Suprapubic skin (tissue), 4 donors: ENCODE data around the gene ACTN2. TPM values are rescaled to one million over a fixed set of nuclear protein-coding genes. Genes with fewer than 3 reads are reported as not detected.

Experiments
- DNase-seq, 2 donors: peaks; one replicate each; pipeline ENCODE4 v3.0.0-alpha.2; 2019; ENCODE audit warnings: low spot score in 2 of 2
- H3K27ac ChIP-seq: fragments of 200-600 bp; sonication (generic); one replicate; pipeline ENCODE4 v1.5.1; 2019
- H3K27me3 ChIP-seq: fragments of 200-600 bp; sonication (generic); one replicate; pipeline ENCODE4 v1.5.1; 2019
- H3K36me3 ChIP-seq: fragments of 200-600 bp; sonication (generic); one replicate; pipeline ENCODE4 v1.5.1; 2019
- H3K4me1 ChIP-seq: fragments of 200-600 bp; sonication (generic); one replicate; pipeline ENCODE4 v1.5.1; 2019
- H3K4me3 ChIP-seq: fragments of 200-600 bp; sonication (generic); one replicate; pipeline ENCODE4 v1.5.1; 2019; ENCODE audit warnings: mild to moderate bottlenecking
- H3K9me3 ChIP-seq: fragments of 200-600 bp; sonication (generic); one replicate; pipeline ENCODE4 v1.5.1; 2019
- CTCF ChIP-seq, 2 donors: fragments of 200-600 bp in 1 of 2; fragments of 450-650 bp in 1 of 2; sonication (generic) in 1 of 2; IDR thresholded peaks; one replicate each; pipeline ENCODE4 v1.5.1; 2016 to 2019; ENCODE audit warnings: antibody characterized with exemption in 2 of 2, mild to moderate bottlenecking in 1 of 2, moderate library complexity in 1 of 2
- EP300 ChIP-seq: sonication (generic); formaldehyde crosslinking; IDR thresholded peaks from one replicate; pipeline ENCODE4 v1.6.1; 2017; ENCODE audit warnings: antibody characterized with exemption
- POLR2A ChIP-seq, 2 donors: fragments of 450-650 bp; IDR thresholded peaks; one replicate each; pipeline ENCODE4 v1.6.1; 2017; ENCODE audit warnings: antibody characterized with exemption in 2 of 2, mild to moderate bottlenecking in 2 of 2, moderate library complexity in 2 of 2
- POLR2AphosphoS5 ChIP-seq, 3 donors: sonication (generic); formaldehyde crosslinking; IDR thresholded peaks; one replicate each; pipeline ENCODE4 v1.6.1; 2017; ENCODE audit warnings: antibody characterized with exemption in 3 of 3
- WGBS: methylation state at CpG from one replicate; pipeline ENCODE4 v1.1.5; 2018; 5-methylcytosine and 5-hydroxymethylcytosine counted together
- total RNA-seq, 4 donors: library from RNA; depleted of rRNA; stranded (reverse); fragments of >200 nt; gene quantifications; one replicate each; pipeline ENCODE4 v1.1.0, GENCODE V29; 2016

ACTN2 gene
- total RNA-seq, 4 donors from 2014 or later, result 1.1 TPM; not detected in 3

GRCh38 chr1:236767276-236767675 lies 81.0 kb downstream of the ACTN2 start:
- Histone ChIP-seq H3K9me3 (no peaks in the 10 kb centered on the region), H3K36me3 (no peaks in the 10 kb centered on the region), H3K4me1 (no peaks in the 10 kb centered on the region), H3K27ac (no peak overlapping the region), H3K27me3 (peaks cover 23% of the 10 kb centered on the region), H3K4me3 (no peak overlapping the region)
- DNase-seq, result no peak
- no peak for TF ChIP-seq POLR2AphosphoS5 (IDR thresholded peaks at IDR 0.05)
- no peak for TF ChIP-seq CTCF (IDR thresholded peaks at IDR 0.05)
- TF ChIP-seq POLR2A (IDR thresholded peaks at IDR 0.05), result no peak
- no peak for TF ChIP-seq EP300
- 84% methylated on average over 6 of the region's 6 CpGs for whole genome bisulfite sequencing

DNA sequence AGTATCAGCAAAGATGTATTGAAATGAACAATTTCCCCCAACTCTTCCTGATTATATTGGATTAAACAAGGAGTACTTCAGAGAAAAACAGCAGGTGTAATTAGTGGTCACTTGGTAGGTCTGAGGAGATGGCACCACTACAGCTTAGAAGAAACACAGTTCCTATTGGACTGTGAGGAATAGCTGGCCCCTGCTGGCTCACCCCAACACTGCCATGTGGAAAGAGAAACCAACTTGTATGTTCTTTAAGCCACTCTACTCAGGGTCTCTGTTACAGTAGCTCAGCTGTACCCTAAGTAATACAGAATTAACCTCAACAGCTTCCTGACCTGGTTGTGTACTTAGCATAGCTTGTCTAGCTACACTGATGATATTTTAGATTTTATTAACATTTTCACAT lies 82.3 kb downstream of the ACTN2 start:
- no peaks in the 10 kb centered on the region for H3K9me3 ChIP-seq
- peaks cover 23% of the 10 kb centered on the region for H3K27me3 ChIP-seq
- no peaks in the 10 kb centered on the region for H3K36me3 ChIP-seq
- TF ChIP-seq EP300 (no peak), POLR2A (IDR thresholded peaks at IDR 0.05) (no peak), POLR2AphosphoS5 (IDR thresholded peaks at IDR 0.05) (no peak), CTCF (IDR thresholded peaks at IDR 0.05) (no peak)
- no peak for DNase-seq
- no peaks in the 10 kb centered on the region for H3K4me1 ChIP-seq
- H3K4me3 ChIP-seq, result no peak overlapping the region
- no peak overlapping the region for H3K27ac ChIP-seq

DNA sequence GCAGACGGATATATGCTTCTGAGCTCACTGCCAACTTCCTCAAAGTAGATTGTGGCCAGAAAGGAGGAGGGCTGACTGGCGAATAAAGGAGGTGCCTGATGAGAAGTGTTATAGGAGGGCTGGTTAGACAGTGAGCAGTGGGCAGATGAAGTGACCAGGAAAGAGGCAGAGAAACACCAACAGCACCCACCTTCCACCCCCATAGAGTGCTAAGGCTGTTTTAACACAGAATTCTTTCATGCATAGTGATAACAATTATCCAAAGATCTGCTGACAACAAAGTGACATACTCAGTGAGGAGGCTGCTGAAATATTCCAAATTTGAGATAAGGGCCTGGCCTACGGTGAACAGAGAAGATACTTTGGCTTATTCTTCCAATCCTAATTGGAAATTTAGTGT lies 87.6 kb downstream of the ACTN2 start:
- no peaks in the 10 kb centered on the region for H3K9me3 ChIP-seq
- H3K27me3 ChIP-seq, result peaks cover 19% of the 10 kb centered on the region
- DNase-seq, result no peak
- 58% methylated on average over 3 of the region's 3 CpGs for WGBS
- no peaks in the 10 kb centered on the region for H3K36me3 ChIP-seq
- no peak overlapping the region for H3K4me3 ChIP-seq
- H3K27ac ChIP-seq, result no peak overlapping the region
- no peaks in the 10 kb centered on the region for H3K4me1 ChIP-seq
- TF ChIP-seq CTCF (IDR thresholded peaks at IDR 0.05), result no peak
- TF ChIP-seq EP300, result no peak
- no peak for TF ChIP-seq POLR2A (IDR thresholded peaks at IDR 0.05)
- TF ChIP-seq POLR2AphosphoS5 (IDR thresholded peaks at IDR 0.05), result no peak

DNA sequence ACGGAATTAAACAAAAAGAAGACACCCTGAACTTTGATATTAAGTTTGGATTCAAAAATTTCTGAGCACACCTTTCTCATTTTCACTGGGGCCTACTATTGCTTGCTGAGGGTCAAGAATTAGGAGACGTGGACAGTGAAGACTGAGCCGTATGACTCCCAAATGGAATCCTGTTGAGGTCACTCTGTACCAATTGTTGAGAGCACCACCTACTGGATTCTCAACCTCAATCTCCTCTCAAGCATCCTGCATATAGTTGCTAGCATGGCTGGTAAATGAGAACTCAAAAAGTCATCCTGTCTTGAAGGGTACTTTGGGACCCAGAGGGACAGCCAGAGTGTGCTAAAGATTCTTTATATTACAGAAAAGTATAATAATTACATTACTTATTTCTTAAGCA lies 88.6 kb downstream of the ACTN2 start:
- Histone ChIP-seq H3K27me3 (peaks cover 12% of the 10 kb centered on the region), H3K4me3 (no peak overlapping the region), H3K27ac (no peak overlapping the region), H3K36me3 (no peaks in the 10 kb centered on the region), H3K9me3 (peaks cover 4% of the 10 kb centered on the region), H3K4me1 (no peaks in the 10 kb centered on the region)
- TF ChIP-seq CTCF (IDR thresholded peaks at IDR 0.05) (no peak), POLR2AphosphoS5 (IDR thresholded peaks at IDR 0.05) (no peak), EP300 (no peak), POLR2A (IDR thresholded peaks at IDR 0.05) (no peak)
- no peak for DNase-seq
- 58% methylated on average over 3 of the region's 3 CpGs for WGBS

GRCh38 chr1:236779312-236779711 lies 93.0 kb downstream of the ACTN2 start:
- no peak overlapping the region for H3K27ac ChIP-seq
- peaks cover 13% of the 10 kb centered on the region for H3K27me3 ChIP-seq
- H3K36me3 ChIP-seq, result no peaks in the 10 kb centered on the region
- H3K4me1 ChIP-seq, result no peaks in the 10 kb centered on the region
- 86% methylated on average over 2 of the region's 2 CpGs for WGBS
- H3K4me3 ChIP-seq, result no peak overlapping the region
- DNase-seq, result no peak
- no peak for TF ChIP-seq POLR2A (IDR thresholded peaks at IDR 0.05)
- no peak for TF ChIP-seq POLR2AphosphoS5 (IDR thresholded peaks at IDR 0.05)
- TF ChIP-seq CTCF (IDR thresholded peaks at IDR 0.05), result no peak
- no peak for TF ChIP-seq EP300
- peaks cover 4% of the 10 kb centered on the region for H3K9me3 ChIP-seq
